Left ventricle myocardium inferior (tissue), 1 donor: ENCODE measurements around the gene CDX2. TPM values are rescaled to one million over a fixed set of nuclear protein-coding genes. Genes with fewer than 3 reads are reported as not detected.

Source experiments
- DNase-seq: peaks from one replicate; pipeline ENCODE4 v3.0.0-alpha.2; 2020
- H3K27ac ChIP-seq: fragments of 200-600 bp; replicated peaks from 2 replicates; pipeline ENCODE4 v1.8.0; 2021
- H3K27me3 ChIP-seq: fragments of 200-600 bp; 2 replicates; pipeline ENCODE4 v1.8.0; 2021; ENCODE audit warnings: low read depth
- H3K36me3 ChIP-seq: fragments of 200-600 bp; 2 replicates; pipeline ENCODE4 v1.8.0; 2021
- H3K4me1 ChIP-seq: fragments of 200-600 bp; 2 replicates; pipeline ENCODE4 v1.8.0; 2021
- H3K4me3 ChIP-seq: fragments of 200-600 bp; 2 replicates; pipeline ENCODE4 v1.8.0; 2021; ENCODE audit warnings: mild to moderate bottlenecking, moderate library complexity
- H3K9me3 ChIP-seq: fragments of 200-600 bp; replicated peaks from 2 replicates; pipeline ENCODE4 v1.8.0; 2021
- CTCF ChIP-seq: fragments of 200-600 bp; IDR thresholded peaks from 2 replicates; pipeline ENCODE4 v1.8.0; 2021; ENCODE audit warnings: antibody characterized with exemption, mild to moderate bottlenecking, borderline replicate concordance
- intact Hi-C: fragments of 100-400 bp; cut with micrococcal nuclease; formaldehyde crosslinking; loops from one replicate; pipeline ENCODE4 v1.11.0; 2022
- total RNA-seq: library from RNA; stranded (reverse); fragmentation: NEBNext Ultra II Directional; extraction: Animal tissue kit (Norgen Biotek cat#: 25700); gene quantifications from one replicate; pipeline ENCODE4 v1.2.1, GENCODE V29; 2021
- donor health status: DM: no; HTN: yes; CAD: no; lungs with severe emphysema.

The CDX2 gene
- total RNA-seq, 1 donor from 2014 or later, result not detected

DNA sequence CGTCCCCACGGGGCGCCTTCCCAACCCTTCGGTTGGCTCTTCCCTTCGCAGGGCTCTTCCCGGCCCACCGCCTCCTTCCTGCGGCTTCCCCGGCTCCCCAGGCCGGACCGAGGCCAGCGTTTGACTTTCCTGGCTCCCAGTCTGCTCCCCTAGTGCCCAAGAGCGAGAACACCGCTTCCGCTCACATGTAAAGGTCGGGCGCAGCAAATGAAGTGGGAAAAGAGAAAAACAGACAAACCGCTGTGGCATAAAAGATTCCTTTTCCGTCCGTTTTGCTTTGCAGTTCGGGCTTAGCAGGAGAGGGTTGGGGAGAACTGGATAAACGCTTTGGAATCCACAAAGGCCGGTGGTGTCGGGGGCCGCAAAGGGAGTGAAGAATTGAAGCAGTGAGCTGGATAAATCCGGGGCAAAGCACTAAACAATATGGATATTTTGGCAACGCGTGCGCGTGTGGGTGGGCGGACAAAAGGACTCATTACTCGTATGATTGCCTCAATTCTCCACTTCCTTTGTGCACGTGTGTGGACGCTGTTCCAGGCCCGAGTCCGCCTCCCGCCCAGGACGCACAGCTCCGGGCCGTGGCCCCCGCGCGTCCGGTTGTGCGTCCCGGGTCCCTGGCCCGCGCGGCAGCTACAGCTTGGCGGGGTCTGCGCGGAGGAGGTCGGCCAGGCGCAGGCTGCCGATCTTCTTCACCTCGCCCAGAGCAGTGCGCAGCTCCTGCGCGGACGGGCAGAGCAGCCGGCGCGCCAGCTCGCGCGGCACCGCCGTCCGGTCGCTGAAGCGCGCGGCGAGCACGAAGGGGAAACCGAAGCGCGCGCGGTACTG lies 8.6 kb upstream of the CDX2 start:
- H3K36me3 ChIP-seq, result no peaks in the 10 kb centered on the region
- H3K9me3 ChIP-seq, result no peaks in the 10 kb centered on the region
- H3K4me3 ChIP-seq, result peak overlapping the region; percentile 41
- DNase-seq, result no peak
- intact Hi-C loops, result no loop called here
- H3K4me1 ChIP-seq, result peaks cover 38% of the 10 kb centered on the region
- no peak for TF ChIP-seq CTCF
- H3K27ac ChIP-seq, result no peak overlapping the region
- peaks cover 100% of the 10 kb centered on the region for H3K27me3 ChIP-seq

DNA sequence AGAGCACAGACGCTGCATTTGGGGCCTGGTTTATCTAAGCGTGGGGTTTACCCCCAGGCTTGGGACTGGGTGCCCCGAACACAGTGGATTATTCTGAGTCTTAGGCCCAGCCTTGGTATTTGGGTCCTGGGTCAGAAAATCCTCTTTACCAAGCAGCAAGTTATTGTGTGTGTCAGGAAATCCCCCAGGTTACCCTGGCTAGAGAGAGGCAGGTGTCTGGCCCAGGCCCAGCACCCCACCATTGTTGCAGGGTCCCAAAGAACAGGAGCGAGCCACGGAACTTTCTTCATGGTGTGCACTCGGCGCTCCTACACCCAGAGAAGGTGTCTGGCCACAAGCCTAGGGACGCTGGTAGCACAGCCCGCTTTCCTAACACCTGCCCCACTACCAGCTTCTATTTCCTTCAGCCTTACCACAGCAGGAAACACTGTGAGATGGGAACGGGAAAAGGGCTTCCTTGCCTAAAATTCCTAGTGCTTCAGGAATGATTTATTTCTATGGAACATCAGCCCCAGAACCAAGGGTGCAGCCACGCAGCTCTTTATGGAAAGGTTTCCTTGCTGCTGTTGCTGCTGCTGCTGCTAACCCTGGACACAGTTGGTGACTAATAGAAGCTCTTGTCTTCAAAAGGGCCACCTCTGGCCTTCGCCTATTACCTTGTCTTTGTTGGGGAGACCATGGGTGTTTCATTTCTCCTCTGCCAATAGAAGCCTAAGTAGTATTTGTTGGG lies 7.4 kb upstream of the CDX2 start:
- no peak for DNase-seq
- intact Hi-C loops, result no loop called here
- no peaks in the 10 kb centered on the region for H3K9me3 ChIP-seq
- TF ChIP-seq CTCF, result no peak
- H3K4me1 ChIP-seq, result peaks cover 38% of the 10 kb centered on the region
- no peaks in the 10 kb centered on the region for H3K36me3 ChIP-seq
- H3K27me3 ChIP-seq, result peaks cover 100% of the 10 kb centered on the region
- H3K4me3 ChIP-seq, result no peak overlapping the region
- no peak overlapping the region for H3K27ac ChIP-seq

- no peak for TF ChIP-seq CTCF
- intact Hi-C loops, result no loop called here
- no peak overlapping the region for H3K4me3 ChIP-seq
- no peaks in the 10 kb centered on the region for H3K9me3 ChIP-seq
- H3K27ac ChIP-seq, result no peak overlapping the region
- peaks cover 38% of the 10 kb centered on the region for H3K4me1 ChIP-seq
- peaks cover 100% of the 10 kb centered on the region for H3K27me3 ChIP-seq
- DNase-seq, result no peak
- H3K36me3 ChIP-seq, result no peaks in the 10 kb centered on the region
These were observed 6.6 kb upstream of the CDX2 start for GRCh38 chr13:27975564-27976361.

- Histone ChIP-seq H3K4me1 (peaks cover 26% of the 10 kb centered on the region), H3K27ac (no peak overlapping the region), H3K9me3 (no peaks in the 10 kb centered on the region), H3K36me3 (no peaks in the 10 kb centered on the region), H3K4me3 (no peak overlapping the region), H3K27me3 (peaks cover 100% of the 10 kb centered on the region)
- no peak for TF ChIP-seq CTCF
- intact Hi-C loops, result no loop called here
- no peak for DNase-seq
These were observed 5.0 kb upstream of the CDX2 start for GRCh38 chr13:27973961-27974662.

GRCh38 chr13:27973291-27973690 lies 4.2 kb upstream of the CDX2 start:
- Histone ChIP-seq H3K9me3 (no peaks in the 10 kb centered on the region), H3K36me3 (no peaks in the 10 kb centered on the region), H3K27me3 (peaks cover 100% of the 10 kb centered on the region), H3K4me1 (peaks cover 26% of the 10 kb centered on the region), H3K4me3 (no peak overlapping the region), H3K27ac (no peak overlapping the region)
- no peak for DNase-seq
- intact Hi-C loops, result no loop called here
- TF ChIP-seq CTCF, result no peak
